HEK293 (cell line): ENCODE results near the gene HMX3.
A peak's percentile ranks its signal among the peaks of the same experiment; 100 is the strongest.

Source experiments
- CTCF ChIA-PET: fragments of 350-600 bp; formaldehyde crosslinking; extraction: SDS; loops from one replicate; lab custom pipeline; 2021; ENCODE audit warnings: antibody characterized with exemption; lab: Yijun Ruan, JAX
- POLR2A ChIA-PET: fragments of 300-600 bp; formaldehyde crosslinking; extraction: SDS; loops from one replicate; lab custom pipeline; 2020; ENCODE audit warnings: antibody characterized with exemption, inconsistent platforms; lab: Yijun Ruan, JAX
- H3K27ac ChIP-seq: fragments of 200-500 bp; sonication (Bioruptor generic); 2 replicates; pipeline ENCODE4 v1.5.1; 2014; ENCODE audit warnings: low read depth, low read length, control low read depth, inconsistent platforms; ENCODE audit errors: extremely low read depth
- H3K36me3 ChIP-seq, 2 experiments: fragments of 200-500 bp in 1 of 2; sonication (Bioruptor generic) in 1 of 2; 1 replicate in 1 of 2; 2 replicates in 1 of 2; pipeline ENCODE4 v1.5.1; 2014 to 2017; ENCODE audit warnings: inconsistent platforms in 2 of 2, low read length in 2 of 2; ENCODE audit not compliant: control insufficient read depth in 2 of 2, insufficient read depth in 1 of 2
- H3K4me1 ChIP-seq: fragments of 200-500 bp; sonication (Bioruptor generic); 2 replicates; pipeline ENCODE4 v1.5.1; 2014; ENCODE audit warnings: mild to moderate bottlenecking, low read length, inconsistent platforms; ENCODE audit not compliant: control insufficient read depth, insufficient read depth
- H3K4me3 ChIP-seq: 2 replicates; pipeline ENCODE4 v1.5.1; 2011; ENCODE audit warnings: low read depth, mild to moderate bottlenecking, control low read depth, low read length, moderate library complexity
- H3K9me3 ChIP-seq: fragments of 200-500 bp; sonication (Bioruptor generic); 2 replicates; pipeline ENCODE4 v1.5.1; 2014; ENCODE audit warnings: low read depth, low read length, inconsistent platforms; ENCODE audit not compliant: control insufficient read depth, insufficient read depth
- ATF2 ChIP-seq: fragments of 450-650 bp; formaldehyde crosslinking; IDR thresholded peaks from 2 replicates; pipeline ENCODE4 v1.5.1; 2016; ENCODE audit warnings: missing biosample characterization, missing genetic modification characterization, low read depth
- KLF7 ChIP-seq: fragments of 450-650 bp; formaldehyde crosslinking; IDR thresholded peaks from 2 replicates; pipeline ENCODE4 v1.5.1; 2016; ENCODE audit warnings: missing biosample characterization, missing genetic modification characterization, borderline replicate concordance
- SETDB1 ChIP-seq: IDR thresholded peaks from one replicate; pipeline ENCODE4 v1.6.1; 2017; ENCODE audit warnings: mild to moderate bottlenecking, low read length, moderate library complexity, mixed read lengths; ENCODE audit not compliant: insufficient read length
- YY1 ChIP-seq: fragments of 450-650 bp; formaldehyde crosslinking; IDR thresholded peaks from 2 replicates; pipeline ENCODE4 v1.5.1; 2018; ENCODE audit warnings: missing biosample characterization, missing genetic modification characterization
- YY2 ChIP-seq: fragments of 450-650 bp; formaldehyde crosslinking; IDR thresholded peaks from 2 replicates; pipeline ENCODE4 v1.5.1; 2016; ENCODE audit warnings: missing biosample characterization, missing genetic modification characterization
- ZBTB49 ChIP-seq: fragments of 450-650 bp; formaldehyde crosslinking; IDR thresholded peaks from 2 replicates; pipeline ENCODE4 v1.5.1; 2016; ENCODE audit warnings: missing biosample characterization, missing genetic modification characterization, low read depth
- ZFP69B ChIP-seq: fragments of 450-650 bp; formaldehyde crosslinking; IDR thresholded peaks from 2 replicates; pipeline ENCODE4 v1.5.1; 2016; ENCODE audit warnings: missing biosample characterization, missing genetic modification characterization
- ZNF10 ChIP-seq: fragments of 450-650 bp; formaldehyde crosslinking; IDR thresholded peaks from 2 replicates; pipeline ENCODE4 v1.5.1; 2017; ENCODE audit warnings: missing biosample characterization, missing genetic modification characterization
- ZNF114 ChIP-seq: fragments of 450-650 bp; formaldehyde crosslinking; IDR thresholded peaks from 2 replicates; pipeline ENCODE4 v1.5.0; 2017; ENCODE audit warnings: missing biosample characterization, missing genetic modification characterization
- ZNF335 ChIP-seq: fragments of 450-650 bp; formaldehyde crosslinking; conservative IDR thresholded peaks from 2 replicates; pipeline ENCODE4 v1.5.1; 2016; ENCODE audit warnings: missing biosample characterization, missing genetic modification characterization
- ZNF362 ChIP-seq: fragments of 450-650 bp; formaldehyde crosslinking; IDR thresholded peaks from 2 replicates; pipeline ENCODE4 v1.5.1; 2016; ENCODE audit warnings: missing biosample characterization, missing genetic modification characterization
- ZNF549 ChIP-seq: fragments of 450-650 bp; IDR thresholded peaks from 2 replicates; pipeline ENCODE4 v1.5.1; 2018; ENCODE audit warnings: missing biosample characterization, missing genetic modification characterization, mild to moderate bottlenecking, inconsistent platforms, moderate library complexity
- ZNF561 ChIP-seq: fragments of 450-650 bp; IDR thresholded peaks from 2 replicates; pipeline ENCODE4 v1.5.1; 2018; ENCODE audit warnings: missing biosample characterization, missing genetic modification characterization, borderline replicate concordance
- ZNF629 ChIP-seq: fragments of 450-650 bp; formaldehyde crosslinking; IDR thresholded peaks from 2 replicates; pipeline ENCODE4 v1.5.1; 2017; ENCODE audit warnings: missing biosample characterization, missing genetic modification characterization
- TF ChIP-seq, protein P1 (sequence below): fragments of 450-650 bp; formaldehyde crosslinking; IDR thresholded peaks from 2 replicates; pipeline ENCODE4 v1.5.1; 2016; ENCODE audit warnings: missing biosample characterization, missing genetic modification characterization
- TF ChIP-seq, protein P2 (sequence below): fragments of 450-650 bp; formaldehyde crosslinking; IDR thresholded peaks from 2 replicates; pipeline ENCODE4 v1.5.1; 2017; ENCODE audit warnings: missing biosample characterization, missing genetic modification characterization
- TF ChIP-seq, protein P3 (sequence below): fragments of 450-650 bp; formaldehyde crosslinking; conservative IDR thresholded peaks from 2 replicates; pipeline ENCODE4 v1.5.1; 2016; ENCODE audit warnings: low read depth, missing biosample characterization, missing genetic modification characterization

The HMX3 gene

GRCh38 chr10:123153486-123154091 lies 17.8 kb downstream of the HMX3 start:
- Histone ChIP-seq H3K9me3 (no peaks in the 10 kb centered on the region), H3K4me3 (no peak overlapping the region), H3K4me1 (peaks cover 9% of the 10 kb centered on the region), H3K27ac (no peak overlapping the region), H3K36me3 (peaks cover 23 to 38% of the 10 kb centered on the region in 2 experiments)
- 0 out of 2 replicates have a peak, but pooled peaks have one; percentile 40 for TF ChIP-seq ZNF362 (tag by site-specific recombination)
- TF ChIP-seq, protein P1, sequence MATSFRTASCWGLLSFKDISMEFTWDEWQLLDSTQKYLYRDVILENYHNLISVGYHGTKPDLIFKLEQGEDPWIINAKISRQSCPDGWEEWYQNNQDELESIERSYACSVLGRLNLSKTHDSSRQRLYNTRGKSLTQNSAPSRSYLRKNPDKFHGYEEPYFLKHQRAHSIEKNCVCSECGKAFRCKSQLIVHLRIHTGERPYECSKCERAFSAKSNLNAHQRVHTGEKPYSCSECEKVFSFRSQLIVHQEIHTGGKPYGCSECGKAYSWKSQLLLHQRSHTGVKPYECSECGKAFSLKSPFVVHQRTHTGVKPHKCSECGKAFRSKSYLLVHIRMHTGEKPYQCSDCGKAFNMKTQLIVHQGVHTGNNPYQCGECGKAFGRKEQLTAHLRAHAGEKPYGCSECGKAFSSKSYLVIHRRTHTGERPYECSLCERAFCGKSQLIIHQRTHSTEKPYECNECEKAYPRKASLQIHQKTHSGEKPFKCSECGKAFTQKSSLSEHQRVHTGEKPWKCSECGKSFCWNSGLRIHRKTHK (tag by site-specific recombination), result no peak
- peak; percentile 45 for TF ChIP-seq SETDB1
- TF ChIP-seq ZBTB49 (tag by site-specific recombination), result no peak
- TF ChIP-seq ZFP69B (tag by site-specific recombination), result 0 out of 2 replicates have a peak, but pooled peaks have one; percentile 25
- TF ChIP-seq YY2 (tag by site-specific recombination), result peak; percentile 75; the same call in 1 of the 2 replicates
- no peak for TF ChIP-seq ZNF549 (tag by site-specific recombination)
- TF ChIP-seq ZNF335, result 0 out of 2 replicates have a peak, but pooled peaks have one; percentile 41
- peak; percentile 81; the same call in 1 of the 2 replicates for TF ChIP-seq ZNF561 (tag by site-specific recombination)
- peak; percentile 69; the same call in 1 of the 2 replicates for TF ChIP-seq YY1 (tag by site-specific recombination)
- TF ChIP-seq, protein P2, sequence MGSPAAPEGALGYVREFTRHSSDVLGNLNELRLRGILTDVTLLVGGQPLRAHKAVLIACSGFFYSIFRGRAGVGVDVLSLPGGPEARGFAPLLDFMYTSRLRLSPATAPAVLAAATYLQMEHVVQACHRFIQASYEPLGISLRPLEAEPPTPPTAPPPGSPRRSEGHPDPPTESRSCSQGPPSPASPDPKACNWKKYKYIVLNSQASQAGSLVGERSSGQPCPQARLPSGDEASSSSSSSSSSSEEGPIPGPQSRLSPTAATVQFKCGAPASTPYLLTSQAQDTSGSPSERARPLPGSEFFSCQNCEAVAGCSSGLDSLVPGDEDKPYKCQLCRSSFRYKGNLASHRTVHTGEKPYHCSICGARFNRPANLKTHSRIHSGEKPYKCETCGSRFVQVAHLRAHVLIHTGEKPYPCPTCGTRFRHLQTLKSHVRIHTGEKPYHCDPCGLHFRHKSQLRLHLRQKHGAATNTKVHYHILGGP, result 0 out of 2 replicates have a peak, but pooled peaks have one; percentile 35
- POLR2A ChIA-PET, result interaction anchor here (0.5 to 1.3 kb wide), 25 partner anchors 8 to 1704 kb away, joined by 3 to 10 read pairs (median 4); partner anchors contain the start of genes ACADSB, C10orf88, IKZF5 and OAT
- CTCF ChIA-PET, result interaction anchor here (0.6 to 1.0 kb wide), 2 partner anchors 20 to 209 kb away, joined by 3 read pairs; no protein-coding TSS in a partner anchor

DNA sequence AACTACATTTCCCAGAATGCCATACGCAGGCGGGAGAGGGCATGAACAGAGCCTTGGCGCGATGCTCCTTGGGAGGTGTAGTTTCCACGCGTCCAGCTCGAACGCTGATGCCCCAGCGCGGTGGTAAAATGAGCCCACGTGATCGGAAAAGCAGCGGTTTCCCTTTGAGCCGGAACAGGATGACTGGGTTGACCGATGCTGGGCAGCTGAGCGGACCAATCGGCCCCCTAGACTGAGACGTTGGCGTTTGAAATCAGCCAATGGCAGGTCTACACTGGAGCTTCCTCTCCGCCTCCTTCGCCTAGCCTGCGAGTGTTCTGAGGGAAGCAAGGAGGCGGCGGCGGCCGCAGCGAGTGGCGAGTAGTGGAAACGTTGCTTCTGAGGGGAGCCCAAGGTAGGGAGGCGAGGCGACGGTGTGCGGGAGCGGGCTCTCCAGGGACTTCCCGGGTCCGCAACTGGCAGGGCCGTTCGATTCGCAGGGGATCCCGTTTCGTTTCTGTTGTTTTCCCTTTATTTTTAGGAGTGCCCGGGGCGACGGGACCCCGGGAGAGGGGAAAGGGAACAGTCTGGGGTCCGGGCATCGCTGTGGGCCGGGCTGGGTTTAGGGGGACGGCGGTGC lies 18.4 kb downstream of the HMX3 start, which contains the start of gene BUB3:
BUB3 (plus strand) TSS at position 311 of the 619 bp plus-strand sequence. CDS start 516 bp downstream, outside the sequence.
- CTCF ChIA-PET, result interaction anchor here (0.6 to 1.0 kb wide), 2 partner anchors 21 to 210 kb away, joined by 3 read pairs; no protein-coding TSS in a partner anchor
- POLR2A ChIA-PET, result interaction anchor here (0.5 to 1.3 kb wide), 25 partner anchors 9 to 1704 kb away, joined by 3 to 10 read pairs (median 4); partner anchors contain the start of genes ACADSB, C10orf88, IKZF5 and OAT
- Histone ChIP-seq H3K27ac (peak within 1 kb of the TSS; percentile 95), H3K36me3 (peaks cover 29 to 44% of the 10 kb centered on the region in 2 experiments), H3K4me3 (peak within 1 kb of the TSS; percentile 93), H3K9me3 (no peaks in the 10 kb centered on the region), H3K4me1 (peaks cover 13% of the 10 kb centered on the region)
- TF ChIP-seq ZNF629 (peak; percentile 61), ATF2 (tag by site-specific recombination) (no peak), ZNF10 (tag by site-specific recombination) (0 out of 2 replicates have a peak, but pooled peaks have one; percentile 53), ZNF362 (tag by site-specific recombination) (no peak), ZNF114 (no peak), YY2 (tag by site-specific recombination) (peak; percentile 42; the same call in 1 of the 2 replicates), KLF7 (tag by site-specific recombination) (peak; percentile 73; the same call in 1 of the 2 replicates)
- TF ChIP-seq, protein P3, sequence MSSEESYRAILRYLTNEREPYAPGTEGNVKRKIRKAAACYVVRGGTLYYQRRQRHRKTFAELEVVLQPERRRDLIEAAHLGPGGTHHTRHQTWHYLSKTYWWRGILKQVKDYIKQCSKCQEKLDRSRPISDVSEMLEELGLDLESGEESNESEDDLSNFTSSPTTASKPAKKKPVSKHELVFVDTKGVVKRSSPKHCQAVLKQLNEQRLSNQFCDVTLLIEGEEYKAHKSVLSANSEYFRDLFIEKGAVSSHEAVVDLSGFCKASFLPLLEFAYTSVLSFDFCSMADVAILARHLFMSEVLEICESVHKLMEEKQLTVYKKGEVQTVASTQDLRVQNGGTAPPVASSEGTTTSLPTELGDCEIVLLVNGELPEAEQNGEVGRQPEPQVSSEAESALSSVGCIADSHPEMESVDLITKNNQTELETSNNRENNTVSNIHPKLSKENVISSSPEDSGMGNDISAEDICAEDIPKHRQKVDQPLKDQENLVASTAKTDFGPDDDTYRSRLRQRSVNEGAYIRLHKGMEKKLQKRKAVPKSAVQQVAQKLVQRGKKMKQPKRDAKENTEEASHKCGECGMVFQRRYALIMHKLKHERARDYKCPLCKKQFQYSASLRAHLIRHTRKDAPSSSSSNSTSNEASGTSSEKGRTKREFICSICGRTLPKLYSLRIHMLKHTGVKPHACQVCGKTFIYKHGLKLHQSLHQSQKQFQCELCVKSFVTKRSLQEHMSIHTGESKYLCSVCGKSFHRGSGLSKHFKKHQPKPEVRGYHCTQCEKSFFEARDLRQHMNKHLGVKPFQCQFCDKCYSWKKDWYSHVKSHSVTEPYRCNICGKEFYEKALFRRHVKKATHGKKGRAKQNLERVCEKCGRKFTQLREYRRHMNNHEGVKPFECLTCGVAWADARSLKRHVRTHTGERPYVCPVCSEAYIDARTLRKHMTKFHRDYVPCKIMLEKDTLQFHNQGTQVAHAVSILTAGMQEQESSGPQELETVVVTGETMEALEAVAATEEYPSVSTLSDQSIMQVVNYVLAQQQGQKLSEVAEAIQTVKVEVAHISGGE (tag by site-specific recombination), result peak; percentile 77
